Testis (tissue), 3 donors: ENCODE results near the gene SPATA2L. TPM values are rescaled to one million over a fixed set of nuclear protein-coding genes. Genes with fewer than 3 reads are reported as not detected.

ENCODE experiments used
- DNase-seq: peaks from one replicate; pipeline ENCODE4 v3.0.0-alpha.2; 2019
- H3K27ac ChIP-seq, 2 donors: fragments of 200-600 bp; sonication (generic); one replicate each; pipeline ENCODE4 v1.5.1; 2019
- H3K27me3 ChIP-seq: fragments of 200-600 bp; sonication (generic); one replicate; pipeline ENCODE4 v1.5.1; 2019
- H3K36me3 ChIP-seq: fragments of 200-600 bp; sonication (generic); one replicate; pipeline ENCODE4 v1.5.1; 2017; ENCODE audit warnings: low read depth; ENCODE audit errors: missing control alignments
- H3K4me1 ChIP-seq: fragments of 200-600 bp; sonication (generic); one replicate; pipeline ENCODE4 v1.5.1; 2019
- H3K4me3 ChIP-seq, 2 donors: fragments of 200-600 bp; sonication (generic); one replicate each; pipeline ENCODE4 v1.5.1; 2017 to 2019
- H3K9me3 ChIP-seq: fragments of 200-600 bp; sonication (generic); one replicate; pipeline ENCODE4 v1.5.1; 2017
- POLR2A ChIP-seq: fragments of 450-650 bp; IDR thresholded peaks from one replicate; pipeline ENCODE4 v1.6.1; 2017; ENCODE audit warnings: antibody characterized with exemption, mild to moderate bottlenecking, moderate library complexity
- WGBS, 2 donors: methylation state at CpG; one replicate each; pipeline ENCODE4 v1.1.5; 2018; 5-methylcytosine and 5-hydroxymethylcytosine counted together
- intact Hi-C: fragments of 100-400 bp; cut with DNase I; formaldehyde crosslinking; loops from one replicate; pipeline ENCODE4 v1.15.1; 2023; ENCODE audit warnings: low total_unique reads
- polyA plus RNA-seq: library from polyadenylated mRNA; stranded (reverse); fragments of 350-450 nt; fragmentation: Illumina TruSeq; extraction: RNeasy Lipid Tissue Mini Kit (QIAGEN cat#74804); gene quantifications from one replicate; pipeline ENCODE4 v1.2.3, GENCODE V29; 2014; ENCODE audit warnings: low read depth, low replicate concordance; ENCODE audit not compliant: insufficient read depth
- total RNA-seq, 2 donors: library from RNA; depleted of rRNA; stranded (reverse); fragments of >200 nt; gene quantifications; one replicate each; pipeline ENCODE4 v1.2.3, GENCODE V29; 2016
- TF ChIP-seq, protein P1 (sequence below), 3 experiments: fragments of 450-650 bp in 2 of 3; fragments of 200-600 bp in 1 of 3; sonication (generic) in 1 of 3; IDR thresholded peaks; one replicate each; pipeline ENCODE4 v1.5.1; 2016 to 2019; ENCODE audit warnings: antibody characterized with exemption in 3 of 3, mild to moderate bottlenecking in 2 of 3, moderate library complexity in 1 of 3

SPATA2L gene
- total and polyA plus RNA-seq, 3 donors from 2014 or later, result 4.9 to 14.4 (median 13.9) TPM

GRCh38 chr16:89723279-89724250, 22.1 kb upstream of the SPATA2L start:
- no peaks in the 10 kb centered on the region for H3K36me3 ChIP-seq
- no peaks in the 10 kb centered on the region for H3K9me3 ChIP-seq
- intact Hi-C loops, result no loop called here
- H3K27ac ChIP-seq, result no peak overlapping the region
- no peak overlapping the region for H3K4me3 ChIP-seq
- H3K27me3 ChIP-seq, result no peaks in the 10 kb centered on the region
- WGBS, 2 donors, result 54 to 79% methylated on average over 17 to 28 of the region's 30 CpGs
- peaks cover 25% of the 10 kb centered on the region for H3K4me1 ChIP-seq
- DNase-seq, result peak; percentile 64
- TF ChIP-seq POLR2A, result no peak
- TF ChIP-seq, protein P1, sequence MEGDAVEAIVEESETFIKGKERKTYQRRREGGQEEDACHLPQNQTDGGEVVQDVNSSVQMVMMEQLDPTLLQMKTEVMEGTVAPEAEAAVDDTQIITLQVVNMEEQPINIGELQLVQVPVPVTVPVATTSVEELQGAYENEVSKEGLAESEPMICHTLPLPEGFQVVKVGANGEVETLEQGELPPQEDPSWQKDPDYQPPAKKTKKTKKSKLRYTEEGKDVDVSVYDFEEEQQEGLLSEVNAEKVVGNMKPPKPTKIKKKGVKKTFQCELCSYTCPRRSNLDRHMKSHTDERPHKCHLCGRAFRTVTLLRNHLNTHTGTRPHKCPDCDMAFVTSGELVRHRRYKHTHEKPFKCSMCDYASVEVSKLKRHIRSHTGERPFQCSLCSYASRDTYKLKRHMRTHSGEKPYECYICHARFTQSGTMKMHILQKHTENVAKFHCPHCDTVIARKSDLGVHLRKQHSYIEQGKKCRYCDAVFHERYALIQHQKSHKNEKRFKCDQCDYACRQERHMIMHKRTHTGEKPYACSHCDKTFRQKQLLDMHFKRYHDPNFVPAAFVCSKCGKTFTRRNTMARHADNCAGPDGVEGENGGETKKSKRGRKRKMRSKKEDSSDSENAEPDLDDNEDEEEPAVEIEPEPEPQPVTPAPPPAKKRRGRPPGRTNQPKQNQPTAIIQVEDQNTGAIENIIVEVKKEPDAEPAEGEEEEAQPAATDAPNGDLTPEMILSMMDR (IDR thresholded peaks at IDR 0.05), result no peak

- Histone ChIP-seq H3K4me3 (peak overlapping the region; percentile 90 to 93), H3K36me3 (no peaks in the 10 kb centered on the region), H3K27ac (peak overlapping the region; percentile 95 to 97), H3K27me3 (no peaks in the 10 kb centered on the region), H3K4me1 (peaks cover 25% of the 10 kb centered on the region), H3K9me3 (no peaks in the 10 kb centered on the region)
- WGBS, 2 donors, result 36 to 42% methylated on average over 22 to 56 of the region's 56 CpGs
- TF ChIP-seq, protein P1 (IDR thresholded peaks at IDR 0.05), result no peak
- TF ChIP-seq POLR2A, result no peak
- DNase-seq, result peak; percentile 58
- intact Hi-C loops, result no loop called here
These were observed 21.1 kb upstream of the SPATA2L start for GRCh38 chr16:89722392-89723278.

- TF ChIP-seq POLR2A, result no peak
- TF ChIP-seq, protein P1 (IDR thresholded peaks at IDR 0.05), result no peak
- intact Hi-C loops, result no loop called here
- Histone ChIP-seq H3K9me3 (no peaks in the 10 kb centered on the region), H3K27ac (peak overlapping the region; percentile 95 to 97), H3K27me3 (no peaks in the 10 kb centered on the region), H3K36me3 (no peaks in the 10 kb centered on the region), H3K4me1 (peaks cover 25% of the 10 kb centered on the region), H3K4me3 (peak overlapping the region; percentile 90 to 93)
- peak; percentile 50 for DNase-seq
- 1% methylated on average over 62 of the region's 112 CpGs; no CpG with 5 or more reads in 1 of the 2 donors for WGBS, 2 donors
These were observed 20.3 kb upstream of the SPATA2L start for GRCh38 chr16:89721546-89722391.

DNA sequence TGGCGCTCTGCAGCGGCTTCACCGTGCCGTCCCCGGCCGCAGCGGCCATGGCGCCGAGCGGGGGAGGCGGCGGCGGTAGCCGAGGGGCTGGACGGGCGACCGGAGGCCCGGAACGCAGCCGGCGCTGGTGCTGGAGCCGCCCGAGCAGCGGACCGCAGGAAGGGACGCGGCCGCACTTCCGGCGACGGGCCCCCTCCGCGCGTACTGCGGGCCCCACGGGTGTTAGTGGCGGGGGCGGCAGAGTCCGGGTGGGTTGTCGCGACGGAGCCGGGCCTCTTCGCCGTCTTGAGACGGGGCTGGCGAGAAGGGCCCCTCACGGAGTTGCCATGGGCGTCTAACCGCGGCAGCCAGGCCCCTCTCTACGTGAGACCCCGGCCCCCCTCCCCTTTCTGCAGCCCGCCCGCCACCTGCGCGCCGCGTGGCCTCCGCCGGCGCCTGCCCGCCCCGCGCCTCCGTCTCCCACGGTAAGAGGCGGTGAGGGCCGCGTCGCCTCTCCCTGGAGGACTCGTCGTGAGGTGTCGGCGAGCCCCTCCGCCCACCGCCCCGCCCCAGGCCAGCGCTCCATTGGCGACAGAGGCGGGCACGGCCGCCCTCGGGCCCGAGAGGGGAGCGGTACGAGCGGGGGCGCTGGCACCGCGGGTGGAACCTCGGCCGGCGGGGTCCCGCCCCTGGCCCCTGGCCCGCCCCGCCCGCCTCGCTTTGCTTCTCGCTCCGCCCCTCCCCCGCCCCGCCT, 19.5 kb upstream of the SPATA2L start, which contains the start of the genes VPS9D1 and ZNF276:
VPS9D1 (minus strand) TSS at position 86 of the 733 bp plus-strand sequence; CDS start at position 49, 37 bp downstream.
ZNF276 (plus strand) TSS at position 725 of the 733 bp plus-strand sequence. CDS start 104 bp downstream, outside the sequence.
- DNase-seq, result peak; percentile 87
- peak within 1 kb of the TSS; percentile 95 to 97 for H3K27ac ChIP-seq
- WGBS, 2 donors, result 0% methylated on average over 42 to 58 of the region's 103 CpGs
- intact Hi-C loops, result no loop called here
- no peaks in the 10 kb centered on the region for H3K9me3 ChIP-seq
- H3K4me1 ChIP-seq, result peaks cover 25% of the 10 kb centered on the region
- H3K27me3 ChIP-seq, result no peaks in the 10 kb centered on the region
- H3K36me3 ChIP-seq, result no peaks in the 10 kb centered on the region
- TF ChIP-seq POLR2A, result no peak
- TF ChIP-seq, protein P1 (IDR thresholded peaks at IDR 0.05), result no peak
- H3K4me3 ChIP-seq, result peak within 1 kb of the TSS; percentile 90 to 93
